Duodenal mucosa (tissue), 2 donors: Measurements from ENCODE around the gene SHD.
A peak's percentile ranks its signal among the peaks of the same experiment; 100 is the strongest.
"Not testable (repeated sequence)": the region's sequence is repeated elsewhere in the genome, so short reads cannot be mapped to it uniquely, and the experiment has no call there.

ENCODE experiments used
- H3K27ac ChIP-seq: one replicate; pipeline ENCODE4 v1.7.0; 2013; ENCODE audit warnings: low read depth, low read length
- H3K27me3 ChIP-seq, 2 donors: one replicate each; pipeline ENCODE4 v1.7.0; 2013; ENCODE audit warnings: low read length in 2 of 2, control low read depth in 1 of 2; ENCODE audit not compliant: insufficient read depth in 2 of 2, control insufficient read depth in 1 of 2
- H3K36me3 ChIP-seq, 2 donors: one replicate each; pipeline ENCODE4 v1.7.0; 2013; ENCODE audit warnings: low read length in 2 of 2, control low read depth in 1 of 2; ENCODE audit not compliant: insufficient read depth in 2 of 2, control insufficient read depth in 1 of 2
- H3K4me1 ChIP-seq, 2 donors: one replicate each; pipeline ENCODE4 v1.7.0; 2013; ENCODE audit warnings: low read length in 2 of 2, control low read depth in 1 of 2; ENCODE audit not compliant: insufficient read depth in 2 of 2, control insufficient read depth in 1 of 2
- H3K4me3 ChIP-seq, 2 donors: one replicate each; pipeline ENCODE4 v1.7.0; 2013; ENCODE audit warnings: low read length in 2 of 2, low read depth in 1 of 2
- H3K9ac ChIP-seq, 2 donors: one replicate each; pipeline ENCODE4 v1.7.0; 2013; ENCODE audit warnings: low read length in 2 of 2, low read depth in 1 of 2
- H3K9me3 ChIP-seq, 2 donors: one replicate each; pipeline ENCODE4 v1.7.0; 2013; ENCODE audit warnings: low read length in 2 of 2, control low read depth in 1 of 2; ENCODE audit not compliant: control insufficient read depth in 1 of 2

The SHD gene

DNA sequence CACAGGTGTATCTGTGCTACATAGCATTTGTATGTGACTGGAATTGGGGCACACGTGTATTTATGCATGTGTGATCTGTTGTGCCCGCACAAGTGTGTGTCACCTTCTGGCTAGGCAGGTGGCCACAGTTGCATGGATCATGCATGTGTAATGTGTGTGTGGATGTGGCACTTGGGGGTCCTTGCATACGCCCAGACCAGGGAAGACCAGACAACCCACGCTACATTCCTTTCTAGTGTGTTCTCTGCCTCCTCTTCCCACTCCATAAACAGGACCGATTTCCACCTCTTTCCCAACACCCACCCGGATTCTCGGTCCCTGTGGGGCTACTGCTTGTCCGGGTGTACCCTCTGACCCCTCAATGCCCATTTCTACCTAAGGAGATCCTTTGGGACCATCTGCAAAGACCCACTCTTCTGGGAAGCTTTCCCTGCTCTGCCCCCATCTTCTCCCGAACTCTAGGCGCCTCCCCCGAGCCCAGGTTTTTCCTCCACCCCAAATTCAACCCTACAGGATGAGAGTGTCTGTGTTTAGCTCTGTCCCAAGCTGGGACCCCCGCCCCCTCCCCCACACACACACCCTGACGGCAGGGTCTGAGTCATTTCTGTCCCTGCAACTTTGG lies 47.3 kb downstream of the SHD start:
- Histone ChIP-seq H3K27me3 (no peaks in the 10 kb centered on the region), H3K4me1 (peaks cover 0 to 3% of the 10 kb centered on the region in 2 donors), H3K36me3 (peaks cover 3 to 8% of the 10 kb centered on the region in 2 donors), H3K4me3 (no peak overlapping the region), H3K9me3 (no peaks in the 10 kb centered on the region), H3K9ac (no peak overlapping the region), H3K27ac (no peak overlapping the region)

- Histone ChIP-seq H3K9me3 (no peaks in the 10 kb centered on the region), H3K4me1 (peaks cover 0 to 3% of the 10 kb centered on the region in 2 donors), H3K27me3 (no peaks in the 10 kb centered on the region), H3K36me3 (peaks cover 3 to 8% of the 10 kb centered on the region in 2 donors), H3K27ac (no peak overlapping the region), H3K4me3 (peak overlapping the region in 1 of 2 donors; percentile 7), H3K9ac (no peak overlapping the region)
These were observed 47.8 kb downstream of the SHD start for GRCh38 chr19:4326837-4327251.

GRCh38 chr19:4327252-4327876 lies 48.3 kb downstream of the SHD start:
- Histone ChIP-seq H3K27me3 (no peaks in the 10 kb centered on the region), H3K9ac (no peak overlapping the region), H3K4me1 (peaks cover 0 to 3% of the 10 kb centered on the region in 2 donors), H3K9me3 (no peaks in the 10 kb centered on the region), H3K27ac (no peak overlapping the region), H3K36me3 (peaks cover 3 to 8% of the 10 kb centered on the region in 2 donors), H3K4me3 (peak overlapping the region; percentile 7 to 62)

DNA sequence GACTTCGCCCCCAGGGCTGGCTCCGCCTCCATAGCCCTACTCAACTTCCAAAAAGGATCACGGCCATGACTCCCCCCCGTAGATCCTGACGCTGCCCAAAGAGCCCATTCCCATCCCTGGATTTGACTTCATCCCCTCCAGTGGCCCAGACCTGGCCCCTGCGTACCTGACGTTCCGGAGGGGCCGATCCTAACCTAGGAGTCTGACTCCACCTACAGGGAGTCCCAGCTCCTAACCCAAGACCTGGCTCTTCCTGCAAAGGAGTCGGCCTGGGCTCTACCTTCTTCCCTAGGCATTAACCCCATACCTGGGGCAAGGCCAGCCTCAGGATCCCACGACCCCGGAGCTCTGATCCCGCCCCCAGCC lies 48.8 kb downstream of the SHD start:
- H3K4me3 ChIP-seq, result peak overlapping the region in 1 of 2 donors; percentile 62
- H3K4me1 ChIP-seq, result peaks cover 0 to 3% of the 10 kb centered on the region in 2 donors
- no peaks in the 10 kb centered on the region for H3K27me3 ChIP-seq
- peaks cover 3 to 8% of the 10 kb centered on the region in 2 donors for H3K36me3 ChIP-seq
- no peak overlapping the region for H3K27ac ChIP-seq
- no peak overlapping the region for H3K9ac ChIP-seq
- H3K9me3 ChIP-seq, result no peaks in the 10 kb centered on the region

DNA sequence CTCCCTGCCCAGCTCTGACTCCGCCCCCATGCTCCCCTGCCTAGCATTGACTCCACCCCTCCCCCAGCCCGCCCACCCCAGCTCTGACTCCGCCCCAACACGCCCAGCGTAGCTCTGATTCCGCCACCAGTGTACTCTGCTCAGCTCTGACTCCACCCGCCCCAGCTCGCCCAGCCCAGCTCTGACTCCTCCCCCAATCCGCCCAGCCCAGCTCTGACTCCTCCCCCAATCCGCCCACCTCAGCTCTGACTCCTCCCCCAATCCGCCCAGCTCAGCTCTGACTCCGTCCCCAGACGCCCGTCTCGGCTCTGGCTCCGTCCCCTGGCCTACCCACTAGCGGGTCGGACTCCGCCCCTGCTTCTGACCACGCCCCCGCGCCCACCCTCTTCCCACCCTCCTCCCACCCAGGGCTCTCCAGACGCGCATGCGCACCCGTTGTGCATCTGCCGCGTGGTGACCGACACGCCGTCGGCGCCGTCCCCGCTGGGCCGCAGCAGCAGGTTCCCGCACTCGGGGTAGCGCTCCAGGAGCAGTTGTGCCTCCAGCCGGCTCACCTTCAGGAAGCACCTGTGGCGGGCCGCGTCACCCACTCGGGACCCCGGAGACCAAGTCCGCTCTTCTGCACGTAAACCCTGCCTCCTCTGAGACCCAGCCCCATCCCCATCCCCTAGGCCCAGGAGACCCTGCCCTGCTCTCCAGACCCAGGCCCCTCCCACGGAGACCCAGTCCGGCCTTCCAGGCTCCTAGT lies 49.4 kb downstream of the SHD start:
- peaks cover 0 to 3% of the 10 kb centered on the region in 2 donors for H3K4me1 ChIP-seq
- no peak overlapping the region for H3K27ac ChIP-seq
- H3K9me3 ChIP-seq, result no peaks in the 10 kb centered on the region
- peaks cover 3 to 8% of the 10 kb centered on the region in 2 donors for H3K36me3 ChIP-seq
- no peaks in the 10 kb centered on the region for H3K27me3 ChIP-seq
- no peak overlapping the region for H3K9ac ChIP-seq
- peak overlapping the region; percentile 60 to 62 for H3K4me3 ChIP-seq

GRCh38 chr19:4328991-4329681 lies 50.1 kb downstream of the SHD start:
- not testable (repeated sequence) for H3K9me3 ChIP-seq, H3K27ac ChIP-seq, H3K9ac ChIP-seq

DNA sequence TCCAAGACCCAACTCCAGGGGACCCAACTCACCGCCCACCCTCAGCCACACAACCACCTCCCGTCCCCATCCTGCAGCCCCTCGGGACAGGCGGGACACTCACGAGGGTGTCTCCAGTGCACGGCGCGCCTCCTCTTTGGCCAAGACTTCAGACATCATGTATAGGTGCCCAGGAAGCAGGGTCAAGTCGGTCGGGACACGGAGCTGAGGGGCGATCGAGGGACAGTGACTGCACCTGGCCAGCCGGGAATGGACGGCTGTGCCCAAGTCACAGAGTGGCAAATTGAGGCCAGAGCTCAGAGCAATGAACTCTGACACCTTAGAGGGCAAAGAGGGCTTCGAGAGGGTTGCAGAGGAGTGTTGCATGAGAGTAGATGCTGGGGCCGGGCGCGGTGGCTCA lies 50.8 kb downstream of the SHD start:
- no peaks in the 10 kb centered on the region for H3K9me3 ChIP-seq
- H3K4me1 ChIP-seq, result peaks cover 0 to 3% of the 10 kb centered on the region in 2 donors
- no peak overlapping the region for H3K4me3 ChIP-seq
- no peak overlapping the region for H3K27ac ChIP-seq
- peaks cover 3 to 12% of the 10 kb centered on the region in 2 donors for H3K36me3 ChIP-seq
- no peak overlapping the region for H3K9ac ChIP-seq
- H3K27me3 ChIP-seq, result no peaks in the 10 kb centered on the region

More at GRCh38 chr19:4328991-4329681, 50.1 kb downstream of the SHD start:
- peaks cover 3 to 12% of the 10 kb centered on the region in 2 donors for H3K36me3 ChIP-seq
- H3K4me3 ChIP-seq, result peak overlapping the region in 1 of 2 donors; percentile 60
- H3K4me1 ChIP-seq, H3K27me3 ChIP-seq: not testable (repeated sequence)

- Histone ChIP-seq H3K27me3 (no peaks in the 10 kb centered on the region), H3K27ac (no peak overlapping the region), H3K4me1 (peaks cover 0 to 7% of the 10 kb centered on the region in 2 donors), H3K36me3 (peaks cover 0 to 4% of the 10 kb centered on the region in 2 donors), H3K4me3 (no peak overlapping the region), H3K9me3 (no peaks in the 10 kb centered on the region), H3K9ac (no peak overlapping the region)
These were observed 56.0 kb downstream of the SHD start for GRCh38 chr19:4334929-4335570.

DNA sequence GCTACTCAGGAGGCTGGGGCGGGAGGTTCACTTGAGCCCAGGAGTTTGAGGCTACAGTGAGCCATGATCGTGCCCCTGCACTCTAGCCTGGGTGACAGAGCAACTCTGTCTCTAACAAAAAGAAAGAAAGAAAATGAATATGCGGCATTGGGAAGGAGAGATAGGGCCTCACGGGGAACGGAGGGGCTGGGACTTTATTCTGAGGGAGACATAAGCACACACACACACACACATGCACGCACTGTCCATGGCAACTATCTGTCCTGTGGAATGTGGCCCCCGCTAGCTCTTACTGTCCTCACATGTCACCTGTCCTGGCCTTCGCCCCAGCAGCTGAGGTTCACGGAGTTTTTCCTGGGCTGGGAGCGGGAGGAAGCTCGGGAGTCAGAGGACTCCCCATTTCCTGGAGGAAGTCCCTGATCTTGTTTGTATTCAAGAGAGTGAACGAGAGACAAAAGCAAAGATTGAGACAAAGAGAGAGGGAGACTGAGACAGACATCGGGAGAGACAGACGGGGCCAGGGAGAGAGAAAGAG lies 58.9 kb downstream of the SHD start:
- Histone ChIP-seq H3K9me3 (no peaks in the 10 kb centered on the region), H3K27me3 (no peaks in the 10 kb centered on the region), H3K4me3 (peak overlapping the region; percentile 67 to 88), H3K4me1 (peaks cover 12 to 28% of the 10 kb centered on the region in 2 donors), H3K36me3 (peaks cover 0 to 4% of the 10 kb centered on the region in 2 donors), H3K9ac (peak overlapping the region; percentile 69 to 74), H3K27ac (peak overlapping the region; percentile 81)
